ENCODE measurements around the gene ZFYVE28. TPM values are rescaled to one million over a fixed set of nuclear protein-coding genes. Genes with fewer than 3 reads are reported as not detected.
A peak's percentile ranks its signal among the peaks of the same experiment; 100 is the strongest.

Gene ZFYVE28
- total and polyA plus RNA-seq, 2 donors (not counting 1 experiment from before 2014, with no cell fraction given), result 5.8 to 12.1 TPM

DNA sequence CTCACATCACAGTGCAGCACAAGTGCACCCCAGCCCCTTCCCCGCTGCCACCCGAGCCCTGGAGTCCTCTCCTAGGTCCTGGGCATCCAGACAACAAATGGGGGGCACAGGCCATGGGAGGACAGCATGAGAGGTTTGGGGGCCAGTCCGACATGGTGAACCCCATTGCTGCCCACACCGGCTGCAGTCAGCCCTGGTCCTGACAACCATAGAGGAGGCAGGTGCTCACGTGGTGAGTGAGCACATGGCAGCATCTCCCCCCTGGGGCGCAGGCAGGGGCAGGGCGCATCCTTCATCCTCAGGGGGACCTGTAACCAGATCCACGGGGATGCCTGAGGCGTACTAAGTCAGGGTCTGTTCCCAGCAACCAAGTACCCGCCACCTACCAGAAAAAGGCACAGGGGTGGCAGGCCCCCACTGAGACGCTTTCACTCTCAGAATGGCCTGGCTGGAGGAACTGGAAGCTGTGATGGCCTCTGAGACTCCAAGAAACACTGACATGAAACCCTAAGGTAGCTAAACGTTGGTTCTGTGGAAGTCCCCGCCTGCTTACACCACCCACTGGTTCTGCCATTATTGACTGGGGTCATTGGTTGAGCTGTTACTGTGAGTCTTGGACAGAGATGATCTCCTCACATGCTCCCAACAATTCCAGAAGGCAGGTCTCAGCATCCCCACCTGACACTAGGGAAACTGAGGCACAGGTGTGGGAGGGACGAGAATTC is 6.5 kb downstream of the ZFYVE28 start:
- Mint-ChIP-seq H3K9me3 (ENCODE audit: insufficient read depth) (no peaks in the 10 kb centered on the region), H3K4me3 (peak overlapping the region; percentile 71), H3K27me3 (peaks cover 17% of the 10 kb centered on the region), H3K4me1 (peaks cover 33% of the 10 kb centered on the region), H3K27ac (peak overlapping the region; percentile 26)
- ATAC-seq (ENCODE audit: low read depth) (no peak), DNase-seq (no peak)
- POLR2A ChIA-PET, result interaction anchor here (0.6 kb wide), 1 partner anchor 433 kb away, joined by 4 read pairs; no protein-coding TSS in a partner anchor
- H3K9me3 ChIP-seq (ENCODE audit: control extremely low read depth in 1 of 3, control insufficient read depth in 2 of 3, insufficient read depth in 1 of 3, low read length in 2 of 3), result peaks cover 0 to 13% (median 0%) of the 10 kb centered on the region in 3 donors
- H3K27me3 ChIP-seq (replicated peaks in 1 of 4; ENCODE audit: control extremely low read depth in 1 of 4, control insufficient read depth in 3 of 4, insufficient read depth in 4 of 4, low read length in 3 of 4), result peaks cover 0 to 49% (median 14%) of the 10 kb centered on the region in 4 experiments
- no peak overlapping the region for H3K9ac ChIP-seq (ENCODE audit: low read length)
- intact Hi-C loops (cut with micrococcal nuclease), result no loop called here
- TF ChIP-seq, protein P1, sequence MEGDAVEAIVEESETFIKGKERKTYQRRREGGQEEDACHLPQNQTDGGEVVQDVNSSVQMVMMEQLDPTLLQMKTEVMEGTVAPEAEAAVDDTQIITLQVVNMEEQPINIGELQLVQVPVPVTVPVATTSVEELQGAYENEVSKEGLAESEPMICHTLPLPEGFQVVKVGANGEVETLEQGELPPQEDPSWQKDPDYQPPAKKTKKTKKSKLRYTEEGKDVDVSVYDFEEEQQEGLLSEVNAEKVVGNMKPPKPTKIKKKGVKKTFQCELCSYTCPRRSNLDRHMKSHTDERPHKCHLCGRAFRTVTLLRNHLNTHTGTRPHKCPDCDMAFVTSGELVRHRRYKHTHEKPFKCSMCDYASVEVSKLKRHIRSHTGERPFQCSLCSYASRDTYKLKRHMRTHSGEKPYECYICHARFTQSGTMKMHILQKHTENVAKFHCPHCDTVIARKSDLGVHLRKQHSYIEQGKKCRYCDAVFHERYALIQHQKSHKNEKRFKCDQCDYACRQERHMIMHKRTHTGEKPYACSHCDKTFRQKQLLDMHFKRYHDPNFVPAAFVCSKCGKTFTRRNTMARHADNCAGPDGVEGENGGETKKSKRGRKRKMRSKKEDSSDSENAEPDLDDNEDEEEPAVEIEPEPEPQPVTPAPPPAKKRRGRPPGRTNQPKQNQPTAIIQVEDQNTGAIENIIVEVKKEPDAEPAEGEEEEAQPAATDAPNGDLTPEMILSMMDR (IDR thresholded peaks at IDR 0.05), result no peak
- TF ChIP-seq EZH2 (IDR thresholded peaks at IDR 0.05; ENCODE audit: borderline replicate concordance, insufficient read depth, low read depth, low read length, poor library complexity, severe bottlenecking), result no peak
- no peaks in the 10 kb centered on the region for H3K79me2 ChIP-seq (ENCODE audit: control insufficient read depth, insufficient read depth, low read length)
- 71% methylated on average over 12 of the region's 14 CpGs for WGBS (ENCODE audit: insufficient coverage)
- peak overlapping the region; percentile 76 for H3K4me2 ChIP-seq (replicated peaks; ENCODE audit: low read depth, low read length, poor library complexity, severe bottlenecking)
- peaks cover 31 to 32% of the 10 kb centered on the region in 2 donors for H3K4me1 ChIP-seq (ENCODE audit: control insufficient read depth in 2 of 2, insufficient read depth in 2 of 2, low read length in 2 of 2)
- no peak overlapping the region for H3K4me3 ChIP-seq (ENCODE audit: control extremely low read depth in 1 of 5, extremely low read depth in 1 of 5, insufficient read depth in 1 of 5, low read depth in 2 of 5, low read length in 4 of 5)
- CTCF ChIA-PET, result interaction anchor here (0.5 to 2.4 kb wide), 9 partner anchors 9 to 192 kb away, joined by 3 to 12 read pairs (median 3); no protein-coding TSS in a partner anchor
- H3K36me3 ChIP-seq (replicated peaks in 1 of 2; ENCODE audit: control extremely low read depth in 1 of 2, control insufficient read depth in 1 of 2, extremely low read depth in 1 of 2, insufficient read depth in 2 of 2, low read length in 1 of 2), result no peaks in the 10 kb centered on the region
- H4K20me1 ChIP-seq (ENCODE audit: control insufficient read depth, insufficient read depth, low read length, poor library complexity, severe bottlenecking), result no peaks in the 10 kb centered on the region
- H2AFZ ChIP-seq (ENCODE audit: insufficient read depth, low read depth, low read length, poor library complexity, severe bottlenecking), result no peak overlapping the region
- H3K27ac ChIP-seq (ENCODE audit: low read length in 2 of 2), result no peak overlapping the region

DNA sequence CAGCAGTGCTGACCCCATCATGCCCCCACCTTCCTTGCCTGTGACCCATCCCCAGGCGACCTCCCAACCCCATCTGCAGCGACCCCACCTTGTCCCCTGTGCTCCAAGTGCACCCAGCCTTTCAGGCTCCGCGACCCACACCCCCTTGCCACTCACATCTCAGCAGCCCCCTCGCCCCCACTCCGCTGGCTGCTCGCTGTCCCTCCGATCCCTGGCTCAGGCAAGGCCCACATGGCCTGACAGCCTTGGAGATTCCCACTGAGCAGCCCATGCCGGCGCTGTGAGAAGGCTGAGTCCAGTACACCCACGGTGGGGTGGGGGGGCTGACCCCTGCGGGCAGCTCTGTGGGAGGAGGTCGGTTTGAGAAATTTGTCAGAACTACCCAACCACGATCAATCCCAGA is 9.1 kb downstream of the ZFYVE28 start:
- Histone ChIP-seq H3K9ac (ENCODE audit: low read length) (no peak overlapping the region), H3K4me2 (replicated peaks; ENCODE audit: low read depth, low read length, poor library complexity, severe bottlenecking) (no peak overlapping the region), H3K36me3 (replicated peaks in 1 of 2; ENCODE audit: control extremely low read depth in 1 of 2, control insufficient read depth in 1 of 2, extremely low read depth in 1 of 2, insufficient read depth in 2 of 2, low read length in 1 of 2) (no peaks in the 10 kb centered on the region), H3K9me3 (ENCODE audit: control extremely low read depth in 1 of 3, control insufficient read depth in 2 of 3, insufficient read depth in 1 of 3, low read length in 2 of 3) (peaks cover 0 to 5% (median 0%) of the 10 kb centered on the region in 3 donors), H4K20me1 (ENCODE audit: control insufficient read depth, insufficient read depth, low read length, poor library complexity, severe bottlenecking) (no peaks in the 10 kb centered on the region), H2AFZ (ENCODE audit: insufficient read depth, low read depth, low read length, poor library complexity, severe bottlenecking) (no peak overlapping the region), H3K27me3 (replicated peaks in 1 of 4; ENCODE audit: control extremely low read depth in 1 of 4, control insufficient read depth in 3 of 4, insufficient read depth in 4 of 4, low read length in 3 of 4) (peaks cover 0 to 29% (median 5%) of the 10 kb centered on the region in 4 experiments), H3K27ac (ENCODE audit: low read length in 2 of 2) (no peak overlapping the region), H3K4me3 (ENCODE audit: control extremely low read depth in 1 of 5, extremely low read depth in 1 of 5, insufficient read depth in 1 of 5, low read depth in 2 of 5, low read length in 4 of 5) (no peak overlapping the region), H3K79me2 (ENCODE audit: control insufficient read depth, insufficient read depth, low read length) (no peaks in the 10 kb centered on the region), H3K4me1 (ENCODE audit: control insufficient read depth in 2 of 2, insufficient read depth in 2 of 2, low read length in 2 of 2) (peaks cover 22 to 23% of the 10 kb centered on the region in 2 donors)
- 94% methylated on average over 8 of the region's 14 CpGs for WGBS (ENCODE audit: insufficient coverage)
- no peaks in the 10 kb centered on the region for H3K9me3 Mint-ChIP-seq (ENCODE audit: insufficient read depth)
- DNase-seq (no peak), ATAC-seq (ENCODE audit: low read depth) (no peak)
- intact Hi-C loops (cut with micrococcal nuclease), result no loop called here
- H3K4me3 Mint-ChIP-seq, result no peak overlapping the region
- POLR2A ChIA-PET, result no interaction called here
- no peak overlapping the region for H3K27ac Mint-ChIP-seq
- no peak for TF ChIP-seq EZH2 (IDR thresholded peaks at IDR 0.05; ENCODE audit: borderline replicate concordance, insufficient read depth, low read depth, low read length, poor library complexity, severe bottlenecking)
- TF ChIP-seq, protein P1 (IDR thresholded peaks at IDR 0.05), result no peak
- H3K4me1 Mint-ChIP-seq, result peaks cover 22% of the 10 kb centered on the region
- CTCF ChIA-PET, result no interaction called here
- peaks cover 4% of the 10 kb centered on the region for H3K27me3 Mint-ChIP-seq

Measured in B cell (primary cell).